BLaER1 treated with 17β-estradiol and CSF1 and Interleukin-3, amounts not matched to agents 10 nM and 100 nM (cell line): Measurements from ENCODE around the gene ENO2.
A peak's percentile ranks its signal among the peaks of the same experiment; 100 is the strongest.

Experiments used
- H3K27ac ChIP-seq, 11 experiments: shearing (Covaris generic); formaldehyde crosslinking; 2 replicates each; pipeline ENCODE4 v1.8.1; 2022
- H3K27me3 ChIP-seq, 11 experiments: shearing (Covaris generic); formaldehyde crosslinking; 2 replicates each; pipeline ENCODE4 v1.8.1; 2022
- H3K36me3 ChIP-seq, 11 experiments: shearing (Covaris generic); formaldehyde crosslinking; 2 replicates each; pipeline ENCODE4 v1.8.1; 2022
- H3K4me1 ChIP-seq, 10 experiments: shearing (Covaris generic); formaldehyde crosslinking; 2 replicates each; pipeline ENCODE4 v1.8.1; 2022
- H3K4me2 ChIP-seq, 11 experiments: shearing (Covaris generic); formaldehyde crosslinking; 2 replicates each; pipeline ENCODE4 v1.8.1; 2022
- H3K4me3 ChIP-seq, 10 experiments: shearing (Covaris generic); formaldehyde crosslinking; 2 replicates each; pipeline ENCODE4 v1.8.1; 2022
- H3K9ac ChIP-seq, 11 experiments: shearing (Covaris generic); formaldehyde crosslinking; 2 replicates each; pipeline ENCODE4 v1.8.1; 2022
- H3K9me3 ChIP-seq, 11 experiments: shearing (Covaris generic); formaldehyde crosslinking; replicated peaks in 1 of 11; 2 replicates each; pipeline ENCODE4 v1.8.1; 2022
- H4K20me1 ChIP-seq, 11 experiments: shearing (Covaris generic); formaldehyde crosslinking; 2 replicates each; pipeline ENCODE4 v1.8.1; 2022
- Cebpa-rat ChIP-seq, 11 experiments: shearing (Covaris generic); IDR thresholded peaks; 2 replicates each; pipeline ENCODE4 v1.8.1; 2022

Gene ENO2

GRCh38 chr12:6923851-6924250 is 9.5 kb downstream of the ENO2 start:
- Histone ChIP-seq H3K4me1 (peaks cover 64 to 78% (median 74%) of the 10 kb centered on the region in 10 experiments), H3K4me2 (peak overlapping the region; percentile 88 to 97 (median 93)), H3K27me3 (peaks cover 0 to 4% (median 0%) of the 10 kb centered on the region in 11 experiments; a peak in 1 of 22 replicates), H3K36me3 (peaks cover 0 to 14% (median 0%) of the 10 kb centered on the region in 11 experiments; a peak in 2 of 22 replicates), H3K9ac (peak overlapping the region in 2 of 11 experiments; percentile 29 to 36; a peak in 2 of 22 replicates), H3K9me3 (no peaks in the 10 kb centered on the region), H4K20me1 (peaks cover 0 to 4% (median 1%) of the 10 kb centered on the region in 11 experiments; a peak in 4 of 22 replicates), H3K27ac (peak overlapping the region in 1 of 11 experiments; percentile 57; a peak in 1 of 22 replicates), H3K4me3 (no peak overlapping the region)
- TF ChIP-seq Cebpa-rat (IDR thresholded peaks at IDR 0.05): no peak

- Histone ChIP-seq H3K4me2 (peak overlapping the region; percentile 88 to 97 (median 93)), H3K27me3 (no peaks in the 10 kb centered on the region), H3K4me1 (peaks cover 76 to 82% (median 79%) of the 10 kb centered on the region in 10 experiments), H3K27ac (peak overlapping the region in 8 of 11 experiments; percentile 18 to 95 (median 58); a peak in 11 of 22 replicates), H3K9ac (peak overlapping the region in 10 of 11 experiments; percentile 5 to 93 (median 64); a peak in 16 of 22 replicates), H3K9me3 (no peaks in the 10 kb centered on the region), H3K36me3 (peaks cover 0 to 14% (median 0%) of the 10 kb centered on the region in 11 experiments; a peak in 3 of 22 replicates), H3K4me3 (no peak overlapping the region), H4K20me1 (peaks cover 5 to 17% (median 13%) of the 10 kb centered on the region in 11 experiments; a peak in 15 of 22 replicates)
- no peak for TF ChIP-seq Cebpa-rat (IDR thresholded peaks at IDR 0.05)
Measured at GRCh38 chr12:6925239-6925539, 10.8 kb downstream of the ENO2 start.

GRCh38 chr12:6925540-6926279 is 11.3 kb downstream of the ENO2 start:
- Histone ChIP-seq H3K4me3 (no peak overlapping the region; a peak in 2 of 20 replicates), H3K27ac (peak overlapping the region in 8 of 11 experiments; percentile 18 to 95 (median 72); a peak in 12 of 22 replicates)

GRCh38 chr12:6927379-6928021 is 13.1 kb downstream of the ENO2 start, which contains the start of gene ATN1:
Gene ATN1 (plus strand): TSS chr12:6927959. CDS start chr12:6934002, 6,043 bp downstream.
- Histone ChIP-seq H4K20me1 (peaks cover 5 to 34% (median 24%) of the 10 kb centered on the region in 11 experiments; a peak in 18 of 22 replicates), H3K4me3 (peak within 1 kb of the TSS; percentile 69 to 82 (median 78)), H3K4me2 (peak within 1 kb of the TSS; percentile 90 to 98 (median 95)), H3K27me3 (no peaks in the 10 kb centered on the region), H3K36me3 (peaks cover 0 to 12% (median 0%) of the 10 kb centered on the region in 11 experiments; a peak in 3 of 22 replicates), H3K4me1 (peaks cover 72 to 88% (median 82%) of the 10 kb centered on the region in 10 experiments), H3K27ac (peak within 1 kb of the TSS; percentile 86 to 95 (median 89)), H3K9ac (peak within 1 kb of the TSS; percentile 88 to 93 (median 91)), H3K9me3 (no peaks in the 10 kb centered on the region)
- TF ChIP-seq Cebpa-rat (IDR thresholded peaks at IDR 0.05): no peak

More at GRCh38 chr12:6925540-6926279, 11.3 kb downstream of the ENO2 start:
- H3K4me1 ChIP-seq: peaks cover 78 to 85% (median 83%) of the 10 kb centered on the region in 10 experiments
- TF ChIP-seq Cebpa-rat (IDR thresholded peaks at IDR 0.05): no peak
- H3K9ac ChIP-seq: peak overlapping the region in 10 of 11 experiments; percentile 29 to 93 (median 90); a peak in 18 of 22 replicates
- peaks cover 0 to 12% (median 0%) of the 10 kb centered on the region in 11 experiments; a peak in 3 of 22 replicates for H3K36me3 ChIP-seq
- H3K4me2 ChIP-seq: peak overlapping the region; percentile 88 to 97 (median 93)
- H3K27me3 ChIP-seq: no peaks in the 10 kb centered on the region
- H3K9me3 ChIP-seq: no peaks in the 10 kb centered on the region
- H4K20me1 ChIP-seq: peaks cover 5 to 21% (median 15%) of the 10 kb centered on the region in 11 experiments; a peak in 15 of 22 replicates

GRCh38 chr12:6928022-6928702 is 13.8 kb downstream of the ENO2 start:
- Histone ChIP-seq H4K20me1 (peaks cover 5 to 39% (median 26%) of the 10 kb centered on the region in 11 experiments; a peak in 18 of 22 replicates), H3K27me3 (no peaks in the 10 kb centered on the region), H3K9me3 (no peaks in the 10 kb centered on the region), H3K4me2 (peak overlapping the region; percentile 85 to 98 (median 94)), H3K9ac (peak overlapping the region; percentile 88 to 93 (median 91)), H3K36me3 (peaks cover 0 to 15% (median 4%) of the 10 kb centered on the region in 11 experiments; a peak in 11 of 22 replicates), H3K27ac (peak overlapping the region; percentile 86 to 95 (median 89)), H3K4me3 (peak overlapping the region; percentile 69 to 82 (median 78)), H3K4me1 (peaks cover 70 to 87% (median 82%) of the 10 kb centered on the region in 10 experiments)
- no peak for TF ChIP-seq Cebpa-rat (IDR thresholded peaks at IDR 0.05)

- peak overlapping the region; percentile 86 to 95 (median 89) for H3K27ac ChIP-seq
Measured at GRCh38 chr12:6928703-6929407, 14.5 kb downstream of the ENO2 start.

GRCh38 chr12:6929466-6930452 is 15.4 kb downstream of the ENO2 start:
- H3K27ac ChIP-seq: peak overlapping the region in 6 of 11 experiments; percentile 1 to 95 (median 90); a peak in 6 of 22 replicates
- peaks cover 5 to 53% (median 31%) of the 10 kb centered on the region in 11 experiments; a peak in 18 of 22 replicates for H4K20me1 ChIP-seq
- no peak for TF ChIP-seq Cebpa-rat (IDR thresholded peaks at IDR 0.05)
- peaks cover 15 to 31% (median 18%) of the 10 kb centered on the region in 11 experiments for H3K36me3 ChIP-seq
- H3K27me3 ChIP-seq: no peaks in the 10 kb centered on the region
- no peaks in the 10 kb centered on the region for H3K9me3 ChIP-seq
- H3K9ac ChIP-seq: peak overlapping the region; percentile 88 to 93 (median 91)
- peak overlapping the region; percentile 85 to 98 (median 94) for H3K4me2 ChIP-seq
- peak overlapping the region; percentile 69 to 82 (median 78) for H3K4me3 ChIP-seq
- peaks cover 70 to 87% (median 82%) of the 10 kb centered on the region in 10 experiments for H3K4me1 ChIP-seq

More at GRCh38 chr12:6928703-6929407, 14.5 kb downstream of the ENO2 start:
- H3K36me3 ChIP-seq: peaks cover 6 to 22% (median 9%) of the 10 kb centered on the region in 11 experiments
- no peak for TF ChIP-seq Cebpa-rat (IDR thresholded peaks at IDR 0.05)
- peak overlapping the region; percentile 88 to 93 (median 91) for H3K9ac ChIP-seq
- peaks cover 69 to 87% (median 82%) of the 10 kb centered on the region in 10 experiments for H3K4me1 ChIP-seq
- no peaks in the 10 kb centered on the region for H3K27me3 ChIP-seq
- H3K9me3 ChIP-seq: no peaks in the 10 kb centered on the region
- H4K20me1 ChIP-seq: peaks cover 5 to 46% (median 31%) of the 10 kb centered on the region in 11 experiments; a peak in 18 of 22 replicates
- H3K4me2 ChIP-seq: peak overlapping the region; percentile 85 to 98 (median 94)
- peak overlapping the region; percentile 69 to 82 (median 78) for H3K4me3 ChIP-seq
